ENCODE measurements around the gene CCDC81.

CCDC81 gene

DNA sequence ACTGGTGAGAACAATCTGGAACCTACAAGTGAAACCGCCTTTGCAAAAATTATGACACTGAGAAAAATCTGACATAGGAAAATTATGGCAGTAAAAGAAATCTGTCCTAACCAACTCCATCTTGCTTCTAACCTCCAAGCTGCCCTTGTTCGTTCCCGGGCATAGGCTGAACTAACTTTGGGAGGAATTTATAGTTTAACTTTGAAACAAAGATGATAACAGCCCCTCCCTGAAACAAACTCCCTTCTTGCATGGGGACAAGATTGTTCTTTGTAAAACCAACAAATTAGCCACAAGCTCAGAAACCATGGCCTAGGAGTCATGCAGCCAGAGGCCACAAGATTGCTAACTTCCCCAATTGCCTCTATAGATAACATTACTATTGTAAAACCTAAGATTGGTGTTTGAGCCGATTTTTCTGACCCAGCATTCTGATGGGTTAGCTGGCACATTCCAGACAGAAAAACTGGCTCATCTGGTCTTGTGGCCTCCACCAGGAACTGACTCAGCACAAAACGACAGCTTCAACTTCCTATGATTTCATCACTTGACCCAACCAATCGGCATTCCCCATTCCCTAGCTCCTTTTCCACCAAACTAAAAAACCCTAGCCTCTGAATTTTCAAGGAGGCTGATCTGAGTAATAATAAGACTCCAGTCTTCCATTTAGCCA lies 3.6 kb upstream of the CCDC81 start:
- no peak for DNase-seq (ENCODE audit: low spot score)
- TF ChIP-seq, protein P1, sequence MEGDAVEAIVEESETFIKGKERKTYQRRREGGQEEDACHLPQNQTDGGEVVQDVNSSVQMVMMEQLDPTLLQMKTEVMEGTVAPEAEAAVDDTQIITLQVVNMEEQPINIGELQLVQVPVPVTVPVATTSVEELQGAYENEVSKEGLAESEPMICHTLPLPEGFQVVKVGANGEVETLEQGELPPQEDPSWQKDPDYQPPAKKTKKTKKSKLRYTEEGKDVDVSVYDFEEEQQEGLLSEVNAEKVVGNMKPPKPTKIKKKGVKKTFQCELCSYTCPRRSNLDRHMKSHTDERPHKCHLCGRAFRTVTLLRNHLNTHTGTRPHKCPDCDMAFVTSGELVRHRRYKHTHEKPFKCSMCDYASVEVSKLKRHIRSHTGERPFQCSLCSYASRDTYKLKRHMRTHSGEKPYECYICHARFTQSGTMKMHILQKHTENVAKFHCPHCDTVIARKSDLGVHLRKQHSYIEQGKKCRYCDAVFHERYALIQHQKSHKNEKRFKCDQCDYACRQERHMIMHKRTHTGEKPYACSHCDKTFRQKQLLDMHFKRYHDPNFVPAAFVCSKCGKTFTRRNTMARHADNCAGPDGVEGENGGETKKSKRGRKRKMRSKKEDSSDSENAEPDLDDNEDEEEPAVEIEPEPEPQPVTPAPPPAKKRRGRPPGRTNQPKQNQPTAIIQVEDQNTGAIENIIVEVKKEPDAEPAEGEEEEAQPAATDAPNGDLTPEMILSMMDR (IDR thresholded peaks at IDR 0.05; ENCODE audit: borderline replicate concordance, control extremely low read depth, extremely low read depth, insufficient read depth, missing control alignments), result no peak
- in situ Hi-C loops (cut with MboI; ENCODE audit: low sequenced_read_pairs, unreplicated experiment), result no loop called here

DNA sequence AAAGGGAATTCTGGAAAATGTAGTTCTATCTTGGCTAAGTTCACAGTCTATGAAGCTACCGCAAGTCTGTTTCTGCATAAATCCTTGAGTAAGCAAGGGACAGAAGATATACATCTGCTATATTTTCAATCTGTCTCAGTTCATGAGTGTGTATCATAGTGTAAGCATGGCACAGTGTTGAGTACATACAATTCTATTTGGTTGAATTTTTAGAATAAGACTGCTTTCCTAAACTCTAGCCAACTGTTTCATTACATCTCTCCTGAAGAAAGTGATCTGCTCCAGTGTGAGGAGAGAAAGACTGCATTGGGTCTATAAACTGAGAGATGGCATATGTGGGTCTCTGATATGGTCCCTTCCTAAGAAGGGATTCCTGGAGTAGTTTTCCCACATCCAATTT lies 2.6 kb upstream of the CCDC81 start:
- DNase-seq (ENCODE audit: low spot score), result no peak
- TF ChIP-seq, protein P1 (IDR thresholded peaks at IDR 0.05; ENCODE audit: borderline replicate concordance, control extremely low read depth, extremely low read depth, insufficient read depth, missing control alignments), result no peak
- in situ Hi-C loops (cut with MboI; ENCODE audit: low sequenced_read_pairs, unreplicated experiment), result no loop called here

DNA sequence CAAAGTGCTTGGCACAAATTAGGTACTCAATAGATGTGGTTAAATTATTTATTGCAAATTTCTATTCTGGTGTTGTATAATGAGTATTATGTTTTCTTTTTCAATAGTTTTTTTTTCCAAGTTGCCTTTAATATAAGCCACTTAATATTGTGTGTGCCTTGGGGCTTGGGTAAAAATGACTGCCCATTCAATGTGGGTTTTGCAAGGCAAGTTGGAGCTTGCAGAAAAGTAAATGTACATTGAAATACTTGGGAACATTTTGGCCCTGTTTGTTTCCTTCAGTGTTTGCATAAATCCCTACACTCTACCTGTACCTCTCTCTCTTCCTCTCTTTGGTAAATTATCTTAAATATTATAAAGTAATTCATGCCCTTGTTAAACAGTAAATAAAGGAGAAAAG lies 2.1 kb upstream of the CCDC81 start:
- TF ChIP-seq, protein P1 (IDR thresholded peaks at IDR 0.05; ENCODE audit: borderline replicate concordance, control extremely low read depth, extremely low read depth, insufficient read depth, missing control alignments), result no peak
- in situ Hi-C loops (cut with MboI; ENCODE audit: low sequenced_read_pairs, unreplicated experiment), result no loop called here
- no peak for DNase-seq (ENCODE audit: low spot score)

DNA sequence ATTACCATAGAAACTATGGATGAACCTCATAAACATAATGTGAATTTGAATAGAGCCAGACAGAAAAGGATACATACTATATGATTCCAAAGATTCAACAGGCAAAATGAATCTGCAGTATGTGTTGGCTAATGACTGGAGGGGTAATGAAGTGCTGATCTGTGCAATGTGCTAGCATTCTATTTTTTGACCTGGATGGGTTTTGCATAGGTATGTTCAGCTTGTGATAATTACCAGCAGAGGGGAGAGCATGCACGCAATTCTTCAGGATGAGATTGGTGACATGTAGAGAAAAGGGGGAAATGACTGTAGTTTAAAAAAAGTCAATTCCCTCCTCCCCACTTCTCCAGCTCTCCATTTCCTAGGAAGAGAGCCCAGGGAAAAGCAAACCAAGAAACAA lies 618 bp upstream of the CCDC81 start:
- TF ChIP-seq, protein P1 (IDR thresholded peaks at IDR 0.05; ENCODE audit: borderline replicate concordance, control extremely low read depth, extremely low read depth, insufficient read depth, missing control alignments), result no peak
- in situ Hi-C loops (cut with MboI; ENCODE audit: low sequenced_read_pairs, unreplicated experiment), result no loop called here
- DNase-seq (ENCODE audit: low spot score), result no peak

DNA sequence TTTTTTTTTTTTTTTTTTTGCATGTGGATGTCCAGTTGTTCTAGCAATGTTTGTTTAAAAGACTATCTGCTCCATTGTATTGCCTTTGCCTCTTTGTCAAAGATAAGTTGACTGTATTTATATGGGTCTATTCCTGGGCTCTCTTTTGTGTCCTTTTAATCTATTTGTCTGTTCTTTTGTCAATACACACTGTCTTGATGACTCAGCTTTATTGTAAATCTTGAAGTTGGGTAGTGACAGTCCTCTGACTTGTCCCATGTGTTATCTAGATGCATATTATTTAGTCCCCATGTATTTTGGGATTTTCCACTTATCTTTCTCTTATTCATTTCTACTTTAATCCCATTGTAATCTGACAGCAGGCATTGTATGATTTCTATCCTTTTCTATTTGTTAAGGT lies 3.3 kb downstream of the CCDC81 start:
- TF ChIP-seq, protein P1 (IDR thresholded peaks at IDR 0.05; ENCODE audit: borderline replicate concordance, control extremely low read depth, extremely low read depth, insufficient read depth, missing control alignments), result no peak
- in situ Hi-C loops (cut with MboI; ENCODE audit: low sequenced_read_pairs, unreplicated experiment), result no loop called here
- no peak for DNase-seq (ENCODE audit: low spot score)

DNA sequence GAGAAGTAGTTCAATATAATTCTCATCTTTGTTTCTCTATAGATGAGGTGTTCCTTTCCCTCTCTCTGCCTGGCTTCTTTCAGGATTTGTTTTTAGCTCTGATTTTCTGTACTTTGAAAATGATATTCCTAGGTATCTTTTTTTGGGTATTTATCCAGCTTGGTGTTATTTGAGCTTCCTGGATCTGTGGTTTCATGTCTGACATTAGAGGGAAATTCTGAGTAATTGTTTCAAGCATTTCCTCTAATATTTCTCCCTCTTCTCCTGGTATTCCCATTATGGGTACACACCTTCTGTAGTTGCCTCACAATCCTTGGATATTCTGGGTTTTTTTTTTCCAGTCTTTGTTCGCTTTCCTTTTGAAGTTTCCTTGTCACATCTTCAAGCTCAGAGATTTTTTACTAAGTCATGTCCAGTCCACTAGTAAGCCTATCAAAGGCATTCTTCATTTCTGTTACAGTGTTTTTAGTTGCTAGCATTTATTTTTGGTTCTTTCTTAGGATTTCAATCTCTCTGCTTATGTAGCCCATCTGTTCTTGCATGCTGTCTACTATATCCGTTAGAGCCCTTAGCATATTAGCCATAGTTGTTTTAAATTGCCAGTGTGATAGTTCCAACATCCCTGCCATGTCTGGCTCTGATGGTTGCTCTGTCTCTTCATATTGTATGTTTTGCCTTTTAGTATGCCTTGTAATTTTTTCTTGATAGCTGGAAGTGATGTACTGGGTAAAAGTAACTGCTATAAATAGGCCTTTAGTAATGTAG lies 5.8 kb downstream of the CCDC81 start:
- in situ Hi-C loops (cut with MboI; ENCODE audit: low sequenced_read_pairs, unreplicated experiment), result no loop called here
- DNase-seq (ENCODE audit: low spot score), result no peak
- TF ChIP-seq, protein P1 (IDR thresholded peaks at IDR 0.05; ENCODE audit: borderline replicate concordance, control extremely low read depth, extremely low read depth, insufficient read depth, missing control alignments), result no peak

All from GM13976 (cell line).